SK-N-SH treated with all-trans-retinoic acid at 6 μM for 48 hours (cell line): ENCODE results near the gene SLC16A13.

Source experiments
- ATAC-seq: fragments of 200-7000 bp; cut with Tn5 transposase; 3 replicates; pipeline ENCODE4 v1.9.1; 2020; ENCODE audit warnings: mild to moderate bottlenecking, moderate library complexity
- ARNTL ChIP-seq: fragments of 450-650 bp; formaldehyde crosslinking; IDR thresholded peaks from 2 replicates; pipeline ENCODE4 v1.5.0; 2020; ENCODE audit warnings: low read depth, mild to moderate bottlenecking, moderate library complexity, borderline replicate concordance
- BACH2 ChIP-seq: fragments of 250-450 bp; sonication (Bioruptor Pico); IDR thresholded peaks from 2 replicates; pipeline ENCODE4 v1.9.0; 2021; ENCODE audit warnings: mild to moderate bottlenecking, borderline replicate concordance
- CREB5 ChIP-seq: fragments of 250-450 bp; sonication (Bioruptor Pico); IDR thresholded peaks from 2 replicates; pipeline ENCODE4 v1.5.1; 2020; ENCODE audit warnings: low read depth, mild to moderate bottlenecking, moderate library complexity
- CSDC2 ChIP-seq: fragments of 250-450 bp; sonication (Bioruptor Pico); IDR thresholded peaks from 2 replicates; pipeline ENCODE4 v1.5.0; 2020; ENCODE audit warnings: mild to moderate bottlenecking, moderate library complexity
- CSRNP3 ChIP-seq: fragments of 250-450 bp; sonication (Bioruptor Pico); IDR thresholded peaks from 2 replicates; pipeline ENCODE4 v1.5.1; 2021; ENCODE audit warnings: mild to moderate bottlenecking, moderate library complexity
- ESRRG ChIP-seq: fragments of 250-450 bp; sonication (Bioruptor Pico); IDR thresholded peaks from 2 replicates; pipeline ENCODE4 v1.6.1; 2021; ENCODE audit warnings: mild to moderate bottlenecking
- GLIS3 ChIP-seq: fragments of 250-450 bp; sonication (Bioruptor Pico); IDR thresholded peaks from 2 replicates; pipeline ENCODE4 v1.5.0; 2020; ENCODE audit warnings: mild to moderate bottlenecking, moderate library complexity
- ISL1 ChIP-seq: fragments of 250-450 bp; sonication (Bioruptor Pico); IDR thresholded peaks from 2 replicates; pipeline ENCODE4 v2.1.2; 2022; ENCODE audit warnings: mild to moderate bottlenecking, moderate library complexity
- OSR1 ChIP-seq: fragments of 250-450 bp; sonication (Bioruptor Pico); IDR thresholded peaks from 2 replicates; pipeline ENCODE4 v1.8.0; 2022; ENCODE audit warnings: moderate library complexity, mild to moderate bottlenecking, inconsistent platforms
- PPARA ChIP-seq: fragments of 250-450 bp; sonication (Bioruptor Pico); IDR thresholded peaks from 2 replicates; pipeline ENCODE4 v1.5.0; 2020; ENCODE audit warnings: mild to moderate bottlenecking, borderline replicate concordance
- RARB ChIP-seq: fragments of 250-450 bp; sonication (Bioruptor Pico); IDR thresholded peaks from 2 replicates; pipeline ENCODE4 v1.8.0; 2021; ENCODE audit warnings: mild to moderate bottlenecking, moderate library complexity
- SNAI2 ChIP-seq: fragments of 250-450 bp; sonication (Bioruptor Pico); IDR thresholded peaks from 2 replicates; pipeline ENCODE4 v1.5.0; 2020; ENCODE audit warnings: mild to moderate bottlenecking, moderate library complexity
- TCF4 ChIP-seq: fragments of 250-450 bp; sonication (Bioruptor Pico); IDR thresholded peaks from 2 replicates; pipeline ENCODE4 v1.8.0; 2021; ENCODE audit warnings: mild to moderate bottlenecking, moderate library complexity, borderline replicate concordance
- TOX ChIP-seq: fragments of 250-450 bp; sonication (Bioruptor Pico); IDR thresholded peaks from 2 replicates; pipeline ENCODE4 v1.8.0; 2021; ENCODE audit warnings: mild to moderate bottlenecking, moderate library complexity, borderline replicate concordance
- ZC3H10 ChIP-seq: fragments of 250-450 bp; sonication (Bioruptor Pico); IDR thresholded peaks from 2 replicates; pipeline ENCODE4 v1.5.1; 2021; ENCODE audit warnings: mild to moderate bottlenecking, moderate library complexity
- ZFP30 ChIP-seq: fragments of 450-650 bp; formaldehyde crosslinking; IDR thresholded peaks from 2 replicates; pipeline ENCODE4 v1.5.0; 2022; ENCODE audit warnings: mild to moderate bottlenecking, moderate library complexity
- ZNF565 ChIP-seq: fragments of 450-650 bp; formaldehyde crosslinking; conservative IDR thresholded peaks from 2 replicates; pipeline ENCODE4 v1.5.0; 2020; ENCODE audit warnings: low read depth, mild to moderate bottlenecking, moderate library complexity
- ZNF70 ChIP-seq: fragments of 450-650 bp; formaldehyde crosslinking; IDR thresholded peaks from 2 replicates; pipeline ENCODE4 v1.5.0; 2020; ENCODE audit warnings: mild to moderate bottlenecking, moderate library complexity
- ZNF8 ChIP-seq: fragments of 450-650 bp; formaldehyde crosslinking; IDR thresholded peaks from 2 replicates; pipeline ENCODE4 v1.5.0; 2020; ENCODE audit warnings: mild to moderate bottlenecking, moderate library complexity
- TF ChIP-seq, protein P1 (sequence below): fragments of 250-450 bp; sonication (Bioruptor Pico); IDR thresholded peaks from 2 replicates; pipeline ENCODE4 v1.8.0; 2020; ENCODE audit warnings: mild to moderate bottlenecking, moderate library complexity, borderline replicate concordance
- TF ChIP-seq, protein P2 (sequence below): fragments of 250-450 bp; sonication (Bioruptor Pico); IDR thresholded peaks from 2 replicates; pipeline ENCODE4 v1.8.0; 2021; ENCODE audit warnings: low read depth, mild to moderate bottlenecking, moderate library complexity, borderline replicate concordance

Gene SLC16A13

DNA sequence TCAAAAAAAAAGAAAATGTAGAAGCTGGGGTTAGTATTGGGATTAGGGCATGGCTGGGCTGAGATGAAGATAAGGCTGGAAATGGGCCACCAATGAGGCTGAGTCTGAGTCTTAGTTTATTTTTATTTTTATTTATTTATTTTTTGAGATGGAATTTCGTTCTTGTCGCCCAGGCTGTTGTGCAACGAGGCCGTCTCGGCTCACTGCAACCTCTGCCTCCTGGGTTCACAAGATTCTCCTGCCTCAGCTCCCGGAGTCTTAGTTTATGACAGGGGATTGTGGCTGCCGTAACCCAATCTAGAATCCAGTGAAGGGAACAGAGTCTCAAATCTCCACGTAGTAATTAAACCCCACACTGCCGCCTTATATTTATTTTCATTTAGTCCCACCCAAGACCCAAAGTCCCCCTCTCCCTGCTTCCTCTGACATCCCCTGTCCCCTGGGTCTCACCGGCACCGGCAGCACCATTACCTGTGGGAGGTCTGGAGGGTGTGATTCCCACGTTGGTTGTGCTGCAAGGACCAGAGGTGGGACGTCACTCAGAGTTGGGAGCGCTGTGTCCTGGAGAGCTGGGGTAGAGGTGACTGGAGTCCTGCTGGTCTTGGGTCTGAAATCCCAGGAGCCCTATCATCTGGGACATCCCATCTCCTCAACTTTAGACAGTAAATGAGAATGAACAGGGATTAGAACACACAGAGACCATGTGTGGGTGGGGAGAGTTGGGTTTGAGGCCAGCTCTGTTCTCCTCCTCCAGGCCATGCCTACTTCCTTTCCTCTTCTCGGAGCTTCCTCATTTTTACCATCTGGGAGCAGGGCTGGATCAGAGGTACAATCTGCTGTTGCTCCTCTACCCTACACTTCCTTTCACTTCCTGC is 44.0 kb downstream of the SLC16A13 start, which contains the start of gene CLEC10A:
Gene CLEC10A (minus strand): TSS at position 671 of the 875 bp plus-strand sequence. CDS start 1,439 bp downstream, outside the sequence.
- ATAC-seq: no peak

GRCh38 chr17:7080456-7081041 is 44.7 kb downstream of the SLC16A13 start:
- no peak for ATAC-seq
- TF ChIP-seq ISL1 (CRISPR knock-in tag) (no peak), ZFP30 (CRISPR knock-in tag) (no peak), OSR1 (no peak), BACH2 (no peak), ZNF70 (CRISPR knock-in tag) (no peak), TCF4 (no peak), SNAI2 (no peak), TOX (CRISPR knock-in tag) (no peak), ZNF565 (CRISPR knock-in tag) (no peak), ARNTL (CRISPR knock-in tag) (no peak), CSDC2 (no peak), PPARA (no peak), ESRRG (CRISPR knock-in tag) (no peak), CREB5 (no peak), ZC3H10 (no peak), GLIS3 (CRISPR knock-in tag) (no peak), CSRNP3 (CRISPR knock-in tag) (no peak)
- TF ChIP-seq, protein P1, sequence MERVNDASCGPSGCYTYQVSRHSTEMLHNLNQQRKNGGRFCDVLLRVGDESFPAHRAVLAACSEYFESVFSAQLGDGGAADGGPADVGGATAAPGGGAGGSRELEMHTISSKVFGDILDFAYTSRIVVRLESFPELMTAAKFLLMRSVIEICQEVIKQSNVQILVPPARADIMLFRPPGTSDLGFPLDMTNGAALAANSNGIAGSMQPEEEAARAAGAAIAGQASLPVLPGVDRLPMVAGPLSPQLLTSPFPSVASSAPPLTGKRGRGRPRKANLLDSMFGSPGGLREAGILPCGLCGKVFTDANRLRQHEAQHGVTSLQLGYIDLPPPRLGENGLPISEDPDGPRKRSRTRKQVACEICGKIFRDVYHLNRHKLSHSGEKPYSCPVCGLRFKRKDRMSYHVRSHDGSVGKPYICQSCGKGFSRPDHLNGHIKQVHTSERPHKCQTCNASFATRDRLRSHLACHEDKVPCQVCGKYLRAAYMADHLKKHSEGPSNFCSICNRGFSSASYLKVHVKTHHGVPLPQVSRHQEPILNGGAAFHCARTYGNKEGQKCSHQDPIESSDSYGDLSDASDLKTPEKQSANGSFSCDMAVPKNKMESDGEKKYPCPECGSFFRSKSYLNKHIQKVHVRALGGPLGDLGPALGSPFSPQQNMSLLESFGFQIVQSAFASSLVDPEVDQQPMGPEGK: no peak
- TF ChIP-seq, protein P2, sequence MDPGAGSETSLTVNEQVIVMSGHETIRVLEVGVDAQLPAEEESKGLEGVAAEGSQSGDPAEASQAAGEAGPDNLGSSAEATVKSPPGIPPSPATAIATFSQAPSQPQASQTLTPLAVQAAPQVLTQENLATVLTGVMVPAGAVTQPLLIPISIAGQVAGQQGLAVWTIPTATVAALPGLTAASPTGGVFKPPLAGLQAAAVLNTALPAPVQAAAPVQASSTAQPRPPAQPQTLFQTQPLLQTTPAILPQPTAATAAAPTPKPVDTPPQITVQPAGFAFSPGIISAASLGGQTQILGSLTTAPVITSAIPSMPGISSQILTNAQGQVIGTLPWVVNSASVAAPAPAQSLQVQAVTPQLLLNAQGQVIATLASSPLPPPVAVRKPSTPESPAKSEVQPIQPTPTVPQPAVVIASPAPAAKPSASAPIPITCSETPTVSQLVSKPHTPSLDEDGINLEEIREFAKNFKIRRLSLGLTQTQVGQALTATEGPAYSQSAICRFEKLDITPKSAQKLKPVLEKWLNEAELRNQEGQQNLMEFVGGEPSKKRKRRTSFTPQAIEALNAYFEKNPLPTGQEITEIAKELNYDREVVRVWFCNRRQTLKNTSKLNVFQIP (CRISPR knock-in tag): no peak

More for the DNA sequence above, 44.0 kb downstream of the SLC16A13 start, which contains the start of gene CLEC10A:
- TF ChIP-seq RARB (CRISPR knock-in tag): no peak
- TF ChIP-seq, protein P1: no peak
- no peak for TF ChIP-seq SNAI2
- TF ChIP-seq BACH2: no peak
- no peak for TF ChIP-seq CSRNP3 (CRISPR knock-in tag)
- no peak for TF ChIP-seq TOX (CRISPR knock-in tag)
- no peak for TF ChIP-seq ZFP30 (CRISPR knock-in tag)
- no peak for TF ChIP-seq PPARA
- TF ChIP-seq ISL1 (CRISPR knock-in tag): no peak
- TF ChIP-seq OSR1: no peak
- TF ChIP-seq ZNF70 (CRISPR knock-in tag): no peak
- TF ChIP-seq ZNF565 (CRISPR knock-in tag): no peak
- TF ChIP-seq GLIS3 (CRISPR knock-in tag): no peak
- TF ChIP-seq, protein P2 (CRISPR knock-in tag): no peak
- no peak for TF ChIP-seq ESRRG (CRISPR knock-in tag)
- no peak for TF ChIP-seq ZNF8
